Vagina (tissue), 2 donors: Measurements from ENCODE around the gene DNAJC16.

ENCODE experiments used
- POLR2A ChIP-seq, 2 donors: fragments of 450-650 bp; IDR thresholded peaks; one replicate each; pipeline ENCODE4 v1.6.1; 2017; ENCODE audit warnings: antibody characterized with exemption in 2 of 2, mild to moderate bottlenecking in 2 of 2, moderate library complexity in 2 of 2
- POLR2AphosphoS5 ChIP-seq, 2 donors: sonication (generic); formaldehyde crosslinking; IDR thresholded peaks; one replicate each; pipeline ENCODE4 v1.9.0; 2017; ENCODE audit warnings: antibody characterized with exemption in 2 of 2, mild to moderate bottlenecking in 2 of 2, low read depth in 1 of 2; ENCODE audit not compliant: insufficient read depth in 1 of 2

GRCh38 chr1:15621975-15622374 is 95.3 kb downstream of the DNAJC16 start:
- TF ChIP-seq POLR2A (IDR thresholded peaks at IDR 0.05) (no peak), POLR2AphosphoS5 (IDR thresholded peaks at IDR 0.05; ENCODE audit: insufficient read depth in 1 of 2, low read depth in 1 of 2) (no peak)
